ENCODE results near the gene PCLO. TPM values are rescaled to one million over a fixed set of nuclear protein-coding genes. Genes with fewer than 3 reads are reported as not detected.
"Not testable (repeated sequence)": the region's sequence is repeated elsewhere in the genome, so short reads cannot be mapped to it uniquely, and the experiment has no call there.

The PCLO gene
- polyA plus RNA-seq, 1 donor, result 0.29 TPM

- DNase-seq (ENCODE audit: low read depth), result no peak
Measured at GRCh38 chr7:82965088-82966036, 197.3 kb downstream of the PCLO start.

GRCh38 chr7:82964150-82964882, 198.4 kb downstream of the PCLO start:
- no peak for DNase-seq (ENCODE audit: low read depth)

GRCh38 chr7:82961240-82961639, 201.4 kb downstream of the PCLO start:
- no peak for DNase-seq (ENCODE audit: low read depth)

- DNase-seq (ENCODE audit: low read depth), result no peak
Measured at GRCh38 chr7:82959528-82959927, 203.2 kb downstream of the PCLO start.

- DNase-seq (ENCODE audit: low read depth), result no peak
Measured at GRCh38 chr7:82957521-82957920, 205.2 kb downstream of the PCLO start.

- DNase-seq (ENCODE audit: low read depth), result no peak
Measured at GRCh38 chr7:82953324-82954027, 209.2 kb downstream of the PCLO start.

- no peak for DNase-seq (ENCODE audit: low read depth)
Measured at GRCh38 chr7:82950436-82950835, 212.2 kb downstream of the PCLO start.

- DNase-seq (ENCODE audit: low read depth), result no peak
Measured at GRCh38 chr7:82945480-82945879, 217.2 kb downstream of the PCLO start.

GRCh38 chr7:82945056-82945455, 217.6 kb downstream of the PCLO start:
- no peak for DNase-seq (ENCODE audit: low read depth)

GRCh38 chr7:82932516-82932915, 230.2 kb downstream of the PCLO start:
- no peak for DNase-seq (ENCODE audit: low read depth)

- DNase-seq (ENCODE audit: low read depth), result no peak
Measured at GRCh38 chr7:82926477-82926876, 236.2 kb downstream of the PCLO start.

GRCh38 chr7:82925331-82925730, 237.4 kb downstream of the PCLO start:
- no peak for DNase-seq (ENCODE audit: low read depth)

GRCh38 chr7:82906502-82906901, 256.2 kb downstream of the PCLO start:
- no peak for DNase-seq (ENCODE audit: low read depth)

- DNase-seq (ENCODE audit: low read depth), result no peak
Measured at GRCh38 chr7:82904871-82905270, 257.8 kb downstream of the PCLO start.

GRCh38 chr7:82901098-82901497, 261.6 kb downstream of the PCLO start:
- not testable (repeated sequence) for DNase-seq (ENCODE audit: low read depth)

- no peak for DNase-seq (ENCODE audit: low read depth)
Measured at GRCh38 chr7:82897500-82897899, 265.2 kb downstream of the PCLO start.

GRCh38 chr7:82894341-82894740, 268.3 kb downstream of the PCLO start:
- not testable (repeated sequence) for DNase-seq (ENCODE audit: low read depth)

- DNase-seq (ENCODE audit: low read depth), result no peak
Measured at GRCh38 chr7:82886324-82886723, 276.4 kb downstream of the PCLO start.

- no peak for DNase-seq (ENCODE audit: low read depth)
Measured at GRCh38 chr7:82865856-82866255, 296.8 kb downstream of the PCLO start.

- no peak for DNase-seq (ENCODE audit: low read depth)
Measured at GRCh38 chr7:82859106-82859850, 303.4 kb downstream of the PCLO start.

GRCh38 chr7:82851121-82851520, 311.6 kb downstream of the PCLO start:
- DNase-seq (ENCODE audit: low read depth), result no peak
